Measurements from ENCODE around the gene ZNF143. TPM values are rescaled to one million over a fixed set of nuclear protein-coding genes. Genes with fewer than 3 reads are reported as not detected.
A peak's percentile ranks its signal among the peaks of the same experiment; 100 is the strongest.

Gene ZNF143
- total and polyA plus RNA-seq, 8 donors, result 17.3 to 29.4 (median 24.7) TPM

- DNase-seq (no peak), ATAC-seq (no peak)
- intact Hi-C loops (cut with DNase I), result no loop called here
- Histone ChIP-seq H3K27me3 (no peaks in the 10 kb centered on the region), H3K4me1 (peaks cover 11 to 12% of the 10 kb centered on the region in 2 donors), H3K27ac (no peak overlapping the region), H3K9me3 (no peaks in the 10 kb centered on the region), H3K4me3 (no peak overlapping the region), H3K36me3 (no peaks in the 10 kb centered on the region)
- TF ChIP-seq CTCF (IDR thresholded peaks at IDR 0.05), result no peak
These were observed 101.9 kb downstream of the ZNF143 start for GRCh38 chr11:9562716-9563115.

GRCh38 chr11:9563196-9563730, 102.5 kb downstream of the ZNF143 start:
- Histone ChIP-seq H3K4me1 (peaks cover 11 to 15% of the 10 kb centered on the region in 2 donors), H3K27ac (no peak overlapping the region), H3K9me3 (no peaks in the 10 kb centered on the region), H3K36me3 (no peaks in the 10 kb centered on the region), H3K4me3 (no peak overlapping the region), H3K27me3 (no peaks in the 10 kb centered on the region)
- no peak for ATAC-seq
- no peak for DNase-seq
- no peak for TF ChIP-seq CTCF (IDR thresholded peaks at IDR 0.05)
- intact Hi-C loops (cut with DNase I), result no loop called here

GRCh38 chr11:9565822-9566560, 105.2 kb downstream of the ZNF143 start:
- Histone ChIP-seq H3K4me3 (no peak overlapping the region), H3K9me3 (no peaks in the 10 kb centered on the region), H3K36me3 (no peaks in the 10 kb centered on the region), H3K27me3 (no peaks in the 10 kb centered on the region), H3K4me1 (peaks cover 22 to 24% of the 10 kb centered on the region in 2 donors), H3K27ac (peak overlapping the region; percentile 50 to 90)
- ATAC-seq (peak; percentile 65), DNase-seq (peak in 1 of 4 donors; percentile 41)
- intact Hi-C loops (cut with DNase I), result no loop called here
- no peak for TF ChIP-seq CTCF (IDR thresholded peaks at IDR 0.05)

GRCh38 chr11:9566561-9567063, 105.8 kb downstream of the ZNF143 start:
- peaks cover 22 to 24% of the 10 kb centered on the region in 2 donors for H3K4me1 ChIP-seq
- DNase-seq (peak in 2 of 4 donors; percentile 46 to 70), ATAC-seq (no peak)
- no peak overlapping the region for H3K4me3 ChIP-seq
- H3K36me3 ChIP-seq, result no peaks in the 10 kb centered on the region
- H3K27me3 ChIP-seq, result no peaks in the 10 kb centered on the region
- intact Hi-C loops (cut with DNase I), result no loop called here
- peak overlapping the region; percentile 50 to 90 for H3K27ac ChIP-seq
- TF ChIP-seq CTCF (IDR thresholded peaks at IDR 0.05), result no peak
- no peaks in the 10 kb centered on the region for H3K9me3 ChIP-seq

GRCh38 chr11:9567401-9567800, 106.6 kb downstream of the ZNF143 start:
- peak overlapping the region; percentile 50 to 90 for H3K27ac ChIP-seq
- DNase-seq, result no peak
- H3K9me3 ChIP-seq, result no peaks in the 10 kb centered on the region
- H3K4me3 ChIP-seq, result no peak overlapping the region
- no peak for ATAC-seq
- TF ChIP-seq CTCF (IDR thresholded peaks at IDR 0.05), result no peak
- no peaks in the 10 kb centered on the region for H3K36me3 ChIP-seq
- intact Hi-C loops (cut with DNase I), result no loop called here
- H3K4me1 ChIP-seq, result peaks cover 24 to 27% of the 10 kb centered on the region in 2 donors
- H3K27me3 ChIP-seq, result no peaks in the 10 kb centered on the region

Measured in left lung (tissue), 10 donors.